HPDE6-E6E7 (cell line): Measurements from ENCODE around the gene PHTF1.
"Not testable (repeated sequence)": the region's sequence is repeated elsewhere in the genome, so short reads cannot be mapped to it uniquely, and the experiment has no call there.

Source experiments
- DNase-seq: peaks from one replicate; pipeline ENCODE4 v3.0.0; 2011; ENCODE audit warnings: missing footprints; ENCODE audit errors: extremely low spot score

Gene PHTF1

GRCh38 chr1:113718621-113719020 lies 40.7 kb downstream of the PHTF1 start:
- DNase-seq: not testable (repeated sequence)

GRCh38 chr1:113717506-113717905 lies 41.8 kb downstream of the PHTF1 start:
- not testable (repeated sequence) for DNase-seq

DNA sequence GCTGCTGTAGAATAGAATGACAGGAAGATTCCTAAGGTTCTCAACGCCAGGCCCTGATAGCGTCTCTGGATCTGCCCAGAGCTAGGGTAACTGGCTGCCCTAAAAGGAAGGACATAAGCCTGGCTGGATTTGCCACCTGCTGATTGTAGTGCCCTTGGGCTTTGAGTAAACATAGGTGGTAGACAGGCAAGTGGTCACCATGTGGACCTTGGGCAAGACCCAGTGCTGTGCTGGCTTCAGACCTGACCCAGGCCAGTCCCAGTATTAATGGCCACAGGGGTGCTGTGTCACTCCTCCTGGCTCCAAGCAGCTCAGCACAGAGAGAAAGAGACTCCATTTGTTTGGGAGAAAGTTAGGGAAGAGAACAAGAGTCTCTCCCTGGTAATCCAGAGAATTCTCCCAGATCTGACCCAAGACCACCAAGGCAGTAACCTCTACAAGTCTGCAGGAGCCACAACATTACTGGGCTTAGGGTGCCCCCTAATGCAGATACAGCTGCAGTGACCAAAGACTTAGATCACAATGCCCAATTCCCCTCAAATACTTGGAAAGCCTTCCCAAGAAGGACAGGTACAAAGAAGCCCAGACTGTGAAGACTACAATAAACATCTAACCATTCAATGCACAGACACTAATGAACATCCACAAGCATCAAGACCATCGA lies 44.5 kb downstream of the PHTF1 start:
- DNase-seq: no peak

DNA sequence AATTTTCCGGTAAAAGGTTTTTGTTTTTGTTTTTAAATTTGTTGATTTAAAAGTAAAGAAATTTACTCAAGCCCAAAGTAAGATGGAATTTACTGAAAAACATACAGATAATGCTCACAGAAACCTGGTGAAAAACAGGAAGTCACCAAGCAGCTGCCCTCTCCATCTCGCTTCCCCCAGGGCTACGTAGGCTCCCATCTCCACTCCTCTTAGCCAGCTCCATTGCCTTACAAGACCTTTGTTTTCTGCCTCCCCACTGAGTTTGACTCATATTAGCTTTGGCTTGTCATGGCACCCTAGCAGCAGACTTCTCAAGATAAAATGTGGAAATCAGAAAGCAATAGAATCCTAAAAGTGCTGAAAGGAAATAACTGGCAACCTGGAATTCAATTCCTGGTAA lies 57.9 kb downstream of the PHTF1 start:
- no peak for DNase-seq

- no peak for DNase-seq
Measured at GRCh38 chr1:113694910-113695309, 64.4 kb downstream of the PHTF1 start.

DNA sequence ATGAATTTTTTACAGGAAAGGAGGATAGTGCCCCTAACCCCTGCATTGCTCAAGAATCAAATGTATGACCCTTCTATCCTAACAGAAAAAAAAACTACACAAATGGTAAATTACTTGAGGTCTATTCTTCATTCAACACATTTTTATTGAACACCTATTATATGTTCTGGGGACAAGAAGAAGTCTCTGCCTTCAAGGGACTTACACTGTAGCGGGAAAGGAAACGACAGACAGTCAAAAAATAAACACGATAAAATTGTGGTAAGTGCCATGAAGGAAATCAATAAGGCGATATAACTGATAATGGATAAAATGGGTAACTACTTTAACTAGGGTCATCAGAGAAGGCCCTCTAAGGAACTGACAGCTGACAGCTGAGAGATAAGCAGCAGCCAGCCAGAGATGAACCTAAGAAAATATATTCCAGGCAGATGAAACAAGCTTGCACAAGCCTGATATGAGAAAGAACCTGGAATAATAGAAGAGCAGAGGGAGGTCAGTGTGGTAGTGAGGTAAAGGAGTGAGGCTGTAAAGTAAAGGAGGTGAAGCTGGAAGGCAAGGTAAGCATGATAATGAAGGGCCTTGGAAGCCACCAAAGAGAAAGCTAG lies 66.4 kb downstream of the PHTF1 start:
- no peak for DNase-seq

DNA sequence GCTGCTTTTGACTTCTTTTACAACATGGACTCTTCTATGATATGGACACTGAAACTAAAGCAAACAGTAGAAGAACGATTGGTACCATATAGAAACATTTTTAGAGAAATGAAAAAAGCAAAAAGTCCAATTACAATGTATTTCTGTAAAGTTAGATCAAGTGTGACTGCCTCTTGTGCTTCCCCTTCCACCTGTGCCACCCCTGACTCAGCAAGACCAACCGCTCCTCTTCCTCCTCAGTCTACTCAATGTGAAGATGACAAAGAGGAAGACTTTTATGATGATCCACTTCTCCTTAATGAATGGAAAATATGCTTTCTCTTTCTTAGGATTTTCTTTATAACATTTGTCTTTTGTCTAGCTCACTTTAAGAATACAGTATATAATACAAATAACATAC lies 66.9 kb downstream of the PHTF1 start:
- DNase-seq: no peak

- no peak for DNase-seq
Measured at GRCh38 chr1:113691184-113691583, 68.1 kb downstream of the PHTF1 start.

- no peak for DNase-seq
Measured at GRCh38 chr1:113686891-113687618, 72.2 kb downstream of the PHTF1 start.

- DNase-seq: no peak
Measured at GRCh38 chr1:113684153-113684541, 75.1 kb downstream of the PHTF1 start.

GRCh38 chr1:113683384-113684152 lies 75.7 kb downstream of the PHTF1 start:
- DNase-seq: no peak

- no peak for DNase-seq
Measured at GRCh38 chr1:113681596-113682337, 77.5 kb downstream of the PHTF1 start.

- no peak for DNase-seq
Measured at GRCh38 chr1:113678159-113678469, 81.2 kb downstream of the PHTF1 start.

DNA sequence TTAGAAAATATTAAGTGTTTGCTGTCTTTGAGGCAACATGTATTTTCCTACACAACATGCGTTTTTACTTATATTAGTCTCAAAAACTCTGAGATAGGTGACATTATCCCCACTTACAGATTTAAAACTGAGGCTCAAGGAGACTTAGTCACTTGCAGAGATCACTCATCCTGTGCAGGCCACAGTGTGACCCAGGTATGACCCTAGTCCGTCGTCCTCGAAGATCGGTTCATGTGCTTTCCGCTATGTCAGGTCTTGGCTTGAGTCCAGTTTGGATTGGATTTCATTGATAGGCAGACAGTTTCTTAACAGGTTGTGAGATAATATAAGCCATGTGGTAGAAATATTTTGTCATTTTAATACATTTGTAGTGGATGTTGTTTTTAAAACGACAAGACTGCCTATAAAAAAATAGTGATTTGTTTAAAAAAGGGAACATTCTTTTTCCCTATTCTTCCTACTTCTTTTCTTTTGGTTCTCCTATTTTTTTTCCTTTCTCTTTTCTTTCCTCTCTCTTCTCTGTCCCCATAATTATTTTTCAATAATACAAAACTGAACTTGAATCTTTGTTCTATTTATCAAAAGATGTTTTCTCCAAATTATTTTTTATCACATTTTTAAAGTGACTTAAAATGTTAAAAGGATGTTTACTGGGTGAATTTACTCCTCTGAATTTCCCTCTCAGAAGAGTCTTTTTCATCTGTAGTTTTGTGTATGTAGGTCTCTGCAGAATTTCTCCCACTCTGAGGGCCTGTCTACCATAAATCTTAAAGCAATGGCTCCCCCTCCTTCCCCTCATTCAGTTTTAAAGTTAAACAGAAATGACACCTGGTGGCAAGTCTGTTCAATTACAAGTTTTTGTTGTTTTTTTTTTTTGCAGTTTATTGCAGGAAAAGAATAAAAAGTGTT lies 81.8 kb downstream of the PHTF1 start:
- DNase-seq: peak; percentile 28

DNA sequence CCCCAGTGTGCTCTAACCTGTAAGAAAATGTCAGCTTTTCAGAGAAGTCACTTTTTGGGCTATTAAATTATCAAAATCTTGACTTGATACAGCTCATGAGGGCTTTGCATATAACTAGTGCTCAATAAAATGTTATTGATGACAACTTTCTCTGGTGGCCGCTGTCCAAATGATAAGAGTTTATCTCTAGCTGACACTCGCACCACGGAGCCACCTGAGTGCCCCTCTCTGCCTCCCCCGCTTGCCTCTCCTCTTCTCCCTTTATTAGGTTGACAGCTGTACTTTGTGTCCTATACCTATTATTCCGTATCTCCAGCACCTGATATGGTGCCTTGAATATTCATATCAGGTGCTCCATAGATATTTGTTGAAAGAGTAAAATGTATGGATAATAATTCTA lies 82.8 kb downstream of the PHTF1 start:
- no peak for DNase-seq

DNA sequence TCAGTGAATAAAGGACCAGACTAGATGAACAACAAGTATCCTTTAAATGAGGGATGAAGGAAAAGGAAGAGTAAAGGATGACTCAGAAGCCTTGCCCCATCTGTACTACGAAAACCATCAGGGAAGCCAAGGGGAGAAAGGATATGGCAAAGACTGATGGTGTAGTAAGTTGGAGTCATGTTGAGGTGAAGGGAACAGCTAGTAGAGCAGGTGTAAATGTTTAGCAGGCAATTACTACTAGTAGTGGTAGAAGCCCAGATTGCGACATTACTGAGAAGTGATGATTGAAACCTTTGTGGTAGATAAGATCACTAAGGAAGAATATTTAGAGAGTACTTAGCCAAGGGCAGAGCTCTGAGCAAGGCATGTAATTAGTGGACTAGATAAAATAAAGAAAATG lies 84.0 kb downstream of the PHTF1 start:
- no peak for DNase-seq

GRCh38 chr1:113674591-113674990 lies 84.7 kb downstream of the PHTF1 start:
- no peak for DNase-seq

DNA sequence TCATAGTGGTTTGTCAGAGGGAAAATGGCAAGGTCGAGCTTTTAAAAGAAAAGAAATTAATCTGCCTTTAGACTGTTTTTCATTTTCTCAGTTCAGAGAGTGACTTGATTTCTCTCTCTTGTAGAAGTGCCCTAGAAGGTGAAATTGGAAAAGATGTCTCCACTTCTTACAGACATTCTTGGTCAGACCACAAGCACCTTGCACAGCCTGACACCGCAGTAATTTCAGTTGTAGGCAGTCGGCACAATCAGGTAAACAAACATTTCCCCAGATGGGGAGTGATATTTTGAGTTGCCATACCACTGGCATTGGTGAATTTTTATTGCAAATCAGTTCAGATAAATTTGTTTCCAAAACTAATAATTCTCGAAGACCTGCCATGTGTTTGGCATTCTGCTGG lies 86.8 kb downstream of the PHTF1 start:
- DNase-seq: no peak

DNA sequence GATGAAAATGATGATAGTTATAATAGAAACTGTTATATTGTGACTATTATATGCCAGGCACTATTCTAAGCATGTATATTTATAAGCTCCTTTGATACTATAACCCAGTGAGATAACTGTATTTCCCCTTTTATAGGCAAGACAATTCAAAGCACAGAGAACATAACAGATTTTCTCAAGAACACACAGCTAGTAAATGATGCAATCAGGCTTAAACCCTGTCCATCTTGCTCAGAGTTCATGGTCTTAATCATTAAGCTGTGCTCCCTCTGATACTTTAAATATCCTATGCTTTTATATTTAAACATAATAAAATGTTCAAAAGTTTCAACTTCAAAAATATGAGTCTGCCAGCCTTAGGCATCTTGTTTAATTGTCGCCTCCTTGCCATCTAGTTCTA lies 88.6 kb downstream of the PHTF1 start:
- DNase-seq: no peak

GRCh38 chr1:113669988-113670387 lies 89.3 kb downstream of the PHTF1 start:
- no peak for DNase-seq

DNA sequence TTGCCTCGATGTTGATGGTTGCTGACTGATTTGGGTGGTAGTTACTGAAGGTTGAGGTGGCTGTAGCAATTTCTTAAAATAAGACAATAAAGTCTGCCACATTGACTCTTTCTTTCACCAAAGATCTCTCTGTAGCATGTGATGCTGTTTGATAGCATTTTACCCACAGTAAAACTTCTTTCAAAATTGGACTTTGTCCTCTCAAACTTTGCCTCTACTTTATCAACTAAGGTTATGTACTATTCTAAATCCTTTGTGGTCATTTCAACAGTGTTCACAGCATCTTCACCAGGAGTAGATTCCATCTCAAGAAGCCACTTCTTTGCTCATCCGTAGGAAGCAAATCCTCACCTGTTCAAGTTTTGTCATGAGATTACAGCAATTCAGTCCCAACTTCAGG lies 93.2 kb downstream of the PHTF1 start:
- DNase-seq: no peak
